GM21515 (cell line): ENCODE measurements around the gene OSBPL5.

Experiments used
- ATAC-seq: cut with Tn5 transposase; IDR thresholded peaks from one replicate; pipeline ENCODE4 v1.9.1; 2021; ENCODE audit not compliant: unreplicated experiment

Gene OSBPL5

GRCh38 chr11:3135481-3136440, 29.3 kb downstream of the OSBPL5 start:
- ATAC-seq: no peak

- ATAC-seq: no peak
These were observed 30.2 kb downstream of the OSBPL5 start for GRCh38 chr11:3134651-3135480.

DNA sequence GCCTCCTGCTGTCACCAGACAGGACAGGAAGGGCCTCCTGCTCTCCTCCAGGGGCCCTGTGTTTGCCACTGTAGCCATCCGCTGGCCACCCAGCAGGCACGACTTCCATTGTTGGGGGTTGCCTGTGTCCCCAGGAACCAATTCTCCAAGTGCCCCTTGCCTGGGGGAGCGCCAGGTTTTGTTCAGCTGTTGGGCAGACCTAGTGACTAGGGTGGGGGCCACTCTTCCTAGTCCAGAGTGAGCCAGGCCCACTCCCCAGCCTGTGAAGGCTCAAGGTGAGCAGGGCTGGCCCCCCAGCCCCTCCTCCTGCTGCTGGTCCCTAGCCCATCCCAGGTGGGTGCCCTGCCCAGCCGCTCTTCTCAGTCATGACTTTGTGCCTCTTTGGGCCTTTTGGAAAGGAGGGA, 30.9 kb downstream of the OSBPL5 start:
- ATAC-seq: no peak

- ATAC-seq: no peak
These were observed 31.6 kb downstream of the OSBPL5 start for GRCh38 chr11:3133261-3134217.

DNA sequence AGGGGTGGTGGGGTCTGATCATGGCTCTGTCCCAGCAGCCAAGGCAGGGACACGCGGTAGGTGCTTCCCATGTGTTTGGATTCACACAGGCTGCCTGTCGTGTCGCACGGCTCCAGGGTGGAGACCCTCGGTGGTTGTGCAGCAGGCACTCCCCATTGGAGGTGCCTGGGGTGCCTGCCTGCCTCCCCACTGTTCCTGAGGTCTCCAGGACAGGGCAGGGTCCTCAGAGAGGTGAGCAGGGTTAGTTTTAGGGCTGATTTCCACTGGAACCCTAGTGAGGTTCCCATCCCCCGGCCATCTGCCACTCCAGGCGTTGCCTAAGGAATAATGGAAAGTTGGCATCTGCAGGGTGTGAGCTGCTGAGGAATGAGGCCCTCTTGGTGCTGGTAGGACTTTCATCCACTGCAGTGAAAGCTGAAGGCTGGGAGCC, 32.3 kb downstream of the OSBPL5 start:
- no peak for ATAC-seq

GRCh38 chr11:3132271-3132781, 32.8 kb downstream of the OSBPL5 start:
- no peak for ATAC-seq

- ATAC-seq: no peak
These were observed 33.7 kb downstream of the OSBPL5 start for GRCh38 chr11:3131330-3131941.

- ATAC-seq: no peak
These were observed 34.6 kb downstream of the OSBPL5 start for GRCh38 chr11:3130269-3131071.

GRCh38 chr11:3129591-3130268, 35.4 kb downstream of the OSBPL5 start:
- no peak for ATAC-seq

DNA sequence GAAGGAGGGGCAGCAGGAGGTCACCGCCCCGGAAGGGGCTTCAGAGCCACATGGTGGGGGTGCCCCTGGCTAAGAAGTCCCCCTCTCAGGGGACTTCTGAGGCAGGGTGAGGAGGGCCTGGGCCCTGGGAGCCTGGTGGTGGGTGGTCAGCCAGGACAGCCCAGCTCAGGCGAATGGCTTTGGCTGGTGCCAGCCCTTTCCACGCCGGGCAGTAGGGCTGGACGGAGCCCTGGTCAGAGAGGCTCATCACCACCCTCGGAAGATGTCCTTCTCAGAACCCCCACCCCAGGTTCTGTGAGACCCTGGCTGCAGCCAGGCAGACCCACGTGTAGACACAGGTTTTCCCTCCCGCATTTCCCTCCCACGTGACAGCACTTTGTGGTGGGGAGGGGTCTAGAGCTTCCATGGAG, 35.9 kb downstream of the OSBPL5 start:
- ATAC-seq: no peak

- no peak for ATAC-seq
These were observed 36.5 kb downstream of the OSBPL5 start for GRCh38 chr11:3128356-3129180.

- no peak for ATAC-seq
These were observed 37.3 kb downstream of the OSBPL5 start for GRCh38 chr11:3127706-3128355.

GRCh38 chr11:3126901-3127691, 38.0 kb downstream of the OSBPL5 start:
- ATAC-seq: no peak

GRCh38 chr11:3126207-3126865, 38.8 kb downstream of the OSBPL5 start:
- no peak for ATAC-seq

- ATAC-seq: no peak
These were observed 40.3 kb downstream of the OSBPL5 start for GRCh38 chr11:3124821-3125220.
